Effector CD4-positive, alpha-beta T cell (primary cell): ENCODE measurements around the gene SPACA1.

Experiments used
- DNase-seq: peaks from one replicate; pipeline ENCODE4 v3.0.0-alpha.2; 2020

The SPACA1 gene

DNA sequence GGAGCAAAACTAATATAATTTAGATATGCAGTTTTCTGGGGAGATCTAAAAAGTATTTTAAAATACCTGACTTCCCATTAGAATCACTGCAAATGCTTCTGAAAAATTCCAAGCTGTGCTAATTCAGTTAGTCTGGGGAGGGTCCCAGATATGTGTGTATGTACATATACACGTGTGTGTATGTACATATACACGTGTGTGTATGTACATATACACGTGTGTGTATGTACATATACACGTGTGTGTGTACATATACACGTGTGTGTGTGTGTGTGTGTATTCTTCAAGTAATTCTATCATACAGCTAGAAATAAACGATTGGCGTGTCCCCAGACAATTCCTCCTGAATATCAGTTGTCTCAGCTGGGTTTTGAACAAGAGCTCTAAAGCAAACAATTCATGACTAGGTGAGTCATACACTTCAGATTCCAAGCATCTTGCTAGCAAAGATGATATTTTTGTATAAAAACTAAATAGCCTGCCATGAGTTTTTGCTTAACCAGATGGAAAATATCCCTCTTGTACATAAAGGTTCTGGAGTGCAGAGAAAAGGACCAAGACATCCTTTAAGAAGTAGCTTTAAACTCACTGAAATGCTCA is 58.2 kb downstream of the SPACA1 start:
- DNase-seq: no peak

DNA sequence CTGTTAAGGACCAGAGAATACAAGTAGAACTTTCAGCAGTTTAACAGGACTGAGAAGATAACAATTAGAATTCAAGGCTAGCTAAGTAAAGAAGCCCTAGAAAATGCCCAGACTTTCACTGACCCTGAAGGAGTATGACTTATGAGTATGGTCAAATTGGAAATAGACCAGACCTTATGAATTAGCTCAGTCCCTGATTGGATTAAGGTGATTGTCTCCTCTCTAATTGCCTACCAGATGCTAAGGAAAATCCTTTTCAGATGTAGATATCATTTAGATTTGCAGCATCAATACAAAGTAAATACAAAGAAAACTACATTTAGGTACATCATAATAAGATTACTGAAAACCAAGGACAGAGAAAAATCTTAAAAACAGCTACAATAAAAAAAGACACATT is 59.6 kb downstream of the SPACA1 start:
- DNase-seq: no peak

DNA sequence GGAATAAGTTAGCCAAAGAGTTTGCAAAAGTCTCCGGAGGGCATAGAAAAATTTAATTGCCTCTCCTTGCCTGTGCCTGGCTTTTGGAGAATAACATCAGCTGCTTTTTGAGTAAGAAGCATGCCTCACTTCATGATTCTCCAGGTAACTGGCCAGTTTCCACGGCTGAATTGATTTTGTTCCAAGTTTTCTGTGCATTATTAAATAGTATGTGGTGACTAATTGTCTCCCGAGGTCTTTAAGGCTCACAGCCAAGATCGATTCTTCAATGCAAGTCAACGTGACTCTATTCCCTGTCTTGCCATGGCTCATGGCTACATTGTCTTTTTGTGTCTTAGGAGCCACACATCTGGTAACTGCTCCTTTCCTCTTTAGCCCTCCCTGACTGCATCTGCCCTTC is 64.3 kb downstream of the SPACA1 start:
- no peak for DNase-seq

- no peak for DNase-seq
Observed at GRCh38 chr6:88114838-88115237, 67.2 kb downstream of the SPACA1 start.

DNA sequence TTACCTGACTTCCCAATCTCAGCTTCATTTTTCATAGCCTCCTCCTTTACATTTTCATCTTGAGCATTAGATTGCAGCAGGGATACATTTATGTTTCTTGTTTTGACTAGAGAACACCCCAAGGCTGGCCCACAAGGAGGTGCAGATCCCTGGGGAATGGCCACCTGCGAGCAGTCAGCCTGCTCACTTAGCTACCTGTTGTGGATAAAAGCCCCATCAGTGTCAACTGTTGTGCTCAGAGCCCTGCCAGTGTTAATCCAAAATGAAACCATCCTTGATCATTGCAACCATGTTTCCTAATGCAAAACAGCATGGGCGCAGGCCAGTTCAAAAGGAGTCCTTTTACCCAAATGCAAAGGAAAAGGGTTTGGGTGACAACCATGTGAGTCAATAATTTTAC is 67.7 kb downstream of the SPACA1 start:
- no peak for DNase-seq

DNA sequence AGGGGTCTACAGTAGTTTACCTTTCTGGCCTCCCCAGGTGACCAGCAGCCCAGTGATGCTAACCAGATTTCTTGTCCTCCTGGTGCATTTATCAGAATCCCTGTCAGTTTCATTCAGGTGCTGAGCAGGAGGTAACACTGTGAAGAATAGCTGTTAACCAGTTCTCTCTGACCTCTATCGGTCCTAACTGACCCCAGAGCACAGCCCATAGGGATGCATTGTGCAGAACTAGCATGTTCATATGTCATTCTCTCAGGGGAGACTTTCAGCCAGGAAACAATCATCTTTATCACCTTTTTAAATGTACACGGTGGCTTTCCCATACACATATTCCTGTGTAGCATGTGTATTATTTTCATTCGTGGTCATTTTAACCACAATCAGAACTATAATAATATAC is 68.6 kb downstream of the SPACA1 start:
- no peak for DNase-seq
